Measurements from ENCODE around the gene AKT3.

Gene AKT3

DNA sequence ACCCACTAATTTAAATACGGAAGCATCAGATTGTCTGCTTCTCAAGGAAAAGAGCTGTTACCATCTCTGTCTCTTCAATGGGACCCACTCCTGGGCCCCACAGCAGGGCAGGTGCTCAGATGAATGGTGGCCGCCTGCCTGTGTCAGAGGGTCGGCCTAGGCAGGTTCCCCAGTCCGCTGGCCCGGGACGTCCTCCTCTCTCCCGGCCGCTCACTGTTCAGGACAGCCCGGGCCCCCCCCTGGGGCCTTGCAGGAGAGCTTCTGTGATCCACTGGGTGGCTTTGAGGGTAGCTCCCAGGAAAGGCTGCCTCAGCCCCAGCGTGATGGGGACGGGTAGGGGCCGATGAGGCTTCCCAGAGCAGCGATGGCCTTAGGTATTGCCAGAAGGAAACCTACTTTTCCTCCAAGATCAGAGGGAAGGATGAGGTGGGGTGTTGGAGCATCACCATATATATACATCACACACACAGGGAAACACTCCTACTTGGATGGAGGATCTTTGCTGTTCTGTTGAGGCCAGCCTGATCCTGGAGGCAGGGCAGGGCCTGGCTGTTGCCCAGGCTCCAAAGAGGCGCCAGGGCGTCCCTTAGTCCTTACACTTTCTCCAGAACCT, 362.9 kb downstream of the AKT3 start:
- no peak for DNase-seq
- no peak for ATAC-seq

- DNase-seq = no peak
- no peak for ATAC-seq
Measured at GRCh38 chr1:243483952-243484351, 366.1 kb downstream of the AKT3 start.

- DNase-seq (peak; percentile 34), ATAC-seq (peak; percentile 13)
Measured at GRCh38 chr1:243483071-243483771, 366.8 kb downstream of the AKT3 start.

GRCh38 chr1:243482141-243483022, 367.7 kb downstream of the AKT3 start:
- peak; percentile 18 for DNase-seq
- ATAC-seq = peak; percentile 41

GRCh38 chr1:243481101-243481500, 368.9 kb downstream of the AKT3 start:
- peak; percentile 26 for ATAC-seq

DNA sequence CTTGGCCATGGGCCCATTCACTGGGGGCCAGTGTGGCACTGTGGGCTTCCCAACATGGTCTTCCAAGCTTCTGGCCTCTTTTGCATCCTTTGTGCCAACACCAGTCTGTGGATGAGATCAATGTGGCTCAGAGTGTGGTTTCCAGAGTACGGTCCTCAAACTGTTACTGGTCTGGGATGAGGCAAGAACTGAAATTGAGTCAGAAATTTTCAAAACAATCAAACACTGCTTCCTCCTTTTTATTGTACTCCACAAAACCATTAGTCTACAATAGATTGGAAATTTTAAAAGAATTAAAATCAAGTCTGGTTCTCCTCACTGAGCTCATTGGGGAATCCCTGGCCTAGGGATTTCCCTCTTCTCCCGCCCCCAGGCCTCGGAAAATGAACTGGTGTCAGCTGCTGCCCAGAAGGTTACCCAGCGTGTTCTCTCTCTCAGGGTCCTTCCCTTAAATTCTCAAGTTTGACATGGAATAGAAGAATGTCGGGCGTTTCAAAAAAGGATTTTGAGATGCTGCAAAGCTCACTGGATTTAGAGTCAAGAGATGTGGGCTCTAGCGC, 372.2 kb downstream of the AKT3 start:
- DNase-seq = no peak
- no peak for ATAC-seq

More at GRCh38 chr1:243481101-243481500, 368.9 kb downstream of the AKT3 start:
- no peak for DNase-seq

DNA sequence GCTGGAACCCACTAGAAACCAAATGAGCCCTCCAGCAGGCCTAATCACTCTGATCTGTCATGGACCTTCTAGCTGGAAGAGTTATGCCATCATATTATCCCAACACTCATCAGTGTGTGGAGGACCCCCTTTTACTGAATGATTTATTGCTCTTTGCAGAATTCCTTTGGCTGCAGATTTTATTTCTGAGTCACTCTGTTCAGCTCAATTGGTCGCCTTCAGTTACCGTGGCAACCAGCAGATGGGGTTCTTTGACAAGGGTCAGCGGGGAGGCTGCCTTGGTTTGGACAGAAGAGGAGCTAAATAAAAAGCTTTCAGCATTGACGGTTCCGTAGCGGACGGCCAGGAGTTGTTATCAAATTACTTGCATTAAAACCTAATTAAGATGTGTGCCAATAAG, 374.1 kb downstream of the AKT3 start:
- ATAC-seq (no peak), DNase-seq (no peak)

DNA sequence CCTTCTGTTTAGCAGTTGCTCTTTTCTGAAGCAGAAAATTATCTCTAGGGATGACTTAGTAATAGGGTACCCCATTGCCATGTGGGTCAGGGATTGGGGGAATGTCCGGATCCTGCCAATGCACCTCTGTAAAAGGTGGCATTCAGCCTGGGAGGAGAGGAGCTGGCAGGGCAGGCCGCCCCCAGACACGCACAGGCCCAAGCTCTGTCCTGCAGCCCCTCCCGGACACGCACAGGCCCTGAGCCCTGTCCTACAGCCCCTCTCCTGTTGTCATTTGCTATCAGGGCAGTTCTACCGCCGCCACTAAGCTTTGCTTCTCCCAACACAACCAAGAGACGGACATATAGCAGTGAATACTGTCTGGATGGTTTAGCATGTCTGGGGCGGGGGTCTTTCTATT, 375.1 kb downstream of the AKT3 start:
- DNase-seq (no peak), ATAC-seq (no peak)

- DNase-seq (no peak), ATAC-seq (no peak)
Measured at GRCh38 chr1:243474136-243474881, 375.7 kb downstream of the AKT3 start.

- ATAC-seq (no peak), DNase-seq (no peak)
Measured at GRCh38 chr1:243473227-243474135, 376.6 kb downstream of the AKT3 start.

DNA sequence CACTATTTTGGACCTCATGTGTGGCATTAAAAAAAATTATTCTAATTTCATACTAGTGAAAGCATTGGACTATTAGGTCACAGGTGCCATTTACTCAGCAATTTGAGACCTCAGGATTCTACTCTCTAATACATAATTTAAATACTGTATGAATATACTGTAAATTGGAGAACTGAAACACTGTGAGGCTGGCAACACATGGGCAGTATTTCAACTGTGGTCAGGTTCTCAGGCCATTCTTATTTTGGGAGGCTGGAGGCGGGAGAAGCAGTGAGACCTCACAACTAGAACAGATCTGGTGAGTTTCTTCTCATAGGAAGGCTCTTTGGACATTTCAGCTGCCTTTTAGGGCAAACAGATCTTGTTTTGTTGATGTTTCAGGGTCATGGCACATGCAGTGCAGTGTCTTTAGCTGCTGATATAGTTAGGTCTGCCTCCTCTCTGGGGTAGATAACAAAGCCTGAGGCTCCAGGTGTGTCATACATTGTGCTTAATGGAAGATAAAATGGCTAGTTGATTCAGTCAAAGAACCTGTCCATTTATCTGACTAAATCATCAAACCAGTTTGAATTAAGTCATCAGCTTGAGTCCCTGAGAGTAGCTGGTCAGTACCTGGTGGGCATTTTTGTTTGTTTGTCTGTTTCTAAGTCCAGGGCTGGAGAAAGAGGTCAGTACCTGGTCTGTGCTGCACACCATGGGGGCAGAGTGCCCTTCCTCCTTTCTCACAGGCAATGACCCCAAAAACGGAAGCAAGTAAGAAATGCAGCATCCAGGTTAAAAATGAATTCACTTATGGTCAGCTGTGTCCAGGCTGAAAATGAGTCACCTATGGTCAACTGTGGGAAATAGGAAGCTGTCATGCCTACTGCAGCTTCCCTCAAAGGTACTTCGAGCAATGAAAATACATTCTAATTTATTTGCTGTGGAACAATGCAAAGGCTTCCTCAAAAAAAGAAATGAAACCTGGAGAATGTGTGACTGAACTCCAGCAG, 378.0 kb downstream of the AKT3 start:
- no peak for DNase-seq

DNA sequence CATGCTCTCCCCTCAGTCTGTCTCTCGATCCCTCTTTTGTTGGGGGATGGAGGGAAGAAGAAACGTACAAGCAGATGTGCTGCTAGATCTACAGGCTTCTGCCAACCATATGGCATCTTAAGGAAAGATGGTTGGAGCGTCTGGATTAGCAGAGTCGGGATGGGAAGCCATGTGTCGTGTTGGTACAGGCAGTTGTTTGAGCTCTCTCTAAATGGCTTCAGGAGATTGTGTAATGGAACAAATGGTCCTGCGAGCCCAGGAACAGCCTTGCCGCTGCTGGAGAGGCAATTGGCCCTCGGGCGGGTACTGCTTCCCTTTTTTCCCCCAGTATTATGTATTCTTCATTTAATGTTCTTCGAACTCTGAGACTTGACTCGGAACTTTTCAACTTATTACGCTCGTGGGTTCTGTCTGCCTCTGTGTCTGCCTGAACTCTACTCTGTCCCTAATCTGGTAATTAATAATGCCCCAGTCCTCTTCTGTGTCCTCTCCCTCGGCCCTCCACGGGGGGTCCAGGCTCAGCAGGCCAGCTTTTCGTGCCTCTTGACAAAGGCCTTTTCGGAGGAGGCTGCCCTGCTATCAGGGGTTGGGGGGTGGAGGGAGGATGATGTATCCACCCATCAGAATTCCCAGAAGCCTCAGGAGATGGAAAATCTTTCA, 378.9 kb downstream of the AKT3 start:
- no peak for ATAC-seq

More for the DNA sequence above, 378.0 kb downstream of the AKT3 start:
- ATAC-seq = no peak

GRCh38 chr1:243470502-243470901, 379.5 kb downstream of the AKT3 start:
- ATAC-seq = no peak
- no peak for DNase-seq

More for the DNA sequence above, 378.9 kb downstream of the AKT3 start:
- no peak for DNase-seq

- no peak for ATAC-seq
- DNase-seq = no peak
Measured at GRCh38 chr1:243469497-243469896, 380.5 kb downstream of the AKT3 start.

DNA sequence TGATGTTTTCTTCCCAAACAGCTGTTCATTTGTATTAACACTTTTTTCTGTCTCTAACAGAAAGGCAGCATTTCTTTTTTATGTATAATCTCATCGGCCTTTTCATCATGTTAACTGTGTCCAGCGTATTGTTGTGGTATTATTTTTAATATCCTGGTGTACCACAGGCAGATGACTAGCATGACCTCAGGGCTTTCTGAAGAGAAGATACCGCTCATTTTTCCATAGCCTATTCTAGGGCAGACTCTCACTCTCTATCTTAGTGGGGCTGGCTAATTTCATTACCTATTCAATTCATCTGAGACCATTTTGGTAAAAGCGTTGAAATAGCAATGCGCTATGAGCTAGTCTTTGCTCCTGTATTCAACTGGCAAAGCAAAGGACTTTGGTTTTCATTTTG, 384.3 kb downstream of the AKT3 start:
- DNase-seq (no peak), ATAC-seq (no peak)

GRCh38 chr1:243465081-243465480, 385.0 kb downstream of the AKT3 start:
- DNase-seq (no peak), ATAC-seq (no peak)

DNA sequence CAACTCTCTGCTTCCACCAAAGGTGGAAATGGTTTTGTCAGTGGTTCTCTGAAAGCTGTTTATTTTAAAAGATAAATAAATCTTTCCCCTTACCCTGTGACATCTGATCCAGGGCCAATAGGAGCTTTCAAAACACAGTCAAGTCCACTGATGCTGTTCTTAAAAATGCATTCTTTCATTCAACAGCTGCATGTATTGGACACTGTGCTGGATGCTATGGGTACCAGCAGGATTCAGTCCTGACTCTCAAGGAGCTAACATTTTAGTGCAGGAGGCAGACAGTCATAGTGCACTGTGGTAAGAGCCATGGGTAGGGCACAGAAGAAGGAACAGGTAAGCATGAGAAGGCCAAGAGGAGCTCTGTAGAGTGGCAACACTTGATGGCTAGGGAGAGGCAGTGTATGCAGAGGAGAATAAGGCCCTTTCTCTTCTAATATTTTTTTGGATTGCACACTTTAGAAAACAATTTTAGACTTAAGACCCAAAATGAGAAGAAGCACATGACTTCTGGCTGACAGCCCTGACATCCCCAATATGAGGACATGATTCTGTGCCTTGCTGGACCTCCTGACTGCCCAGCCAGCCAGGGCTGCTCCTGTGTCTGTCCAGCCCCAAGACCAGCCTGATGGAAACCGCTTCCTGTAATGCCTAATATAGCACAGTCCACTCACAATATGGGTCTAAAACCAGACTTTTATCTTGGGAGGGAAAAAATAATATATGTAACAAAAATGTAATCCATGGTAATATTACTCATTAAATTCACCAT, 386.9 kb downstream of the AKT3 start:
- DNase-seq = no peak
- ATAC-seq = no peak

- DNase-seq (no peak), ATAC-seq (no peak)
Measured at GRCh38 chr1:243461700-243462099, 388.3 kb downstream of the AKT3 start.
